GM12874 (cell line): ENCODE data around the gene TUBG2.

ENCODE experiments used
- TF ChIP-seq, protein P1 (sequence below): IDR thresholded peaks from 2 replicates; pipeline ENCODE4 v1.5.1; 2011; ENCODE audit warnings: low read depth, mild to moderate bottlenecking, control low read depth, low read length, moderate library complexity; ENCODE audit not compliant: insufficient read depth

The TUBG2 gene

DNA sequence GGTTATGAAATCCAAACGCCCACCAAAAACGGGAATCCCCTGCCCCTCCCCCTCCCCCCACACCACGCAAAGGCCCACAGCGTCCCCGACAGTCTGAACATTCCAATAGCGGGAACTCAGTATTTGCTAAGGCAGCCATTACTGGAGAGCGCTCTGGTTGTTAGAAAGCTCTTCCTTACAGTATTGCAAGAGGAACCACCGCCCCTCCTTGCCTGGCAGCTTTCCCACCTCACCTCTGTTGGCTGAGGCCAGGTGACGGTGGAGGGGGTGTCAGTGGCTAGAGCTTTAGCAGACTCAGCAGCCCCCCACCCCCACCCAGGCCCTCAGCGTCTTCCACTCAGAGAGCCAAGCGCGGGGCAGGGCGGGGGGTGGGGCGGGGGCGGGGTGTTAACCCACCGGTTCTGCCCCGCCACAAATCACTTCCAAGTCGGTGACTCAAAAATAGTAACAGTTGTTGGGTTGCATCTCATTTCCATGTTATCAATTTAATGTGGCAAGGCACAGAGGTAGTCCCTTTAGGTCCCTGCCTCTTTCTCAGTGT lies 19.9 kb downstream of the TUBG2 start:
- TF ChIP-seq, protein P1, sequence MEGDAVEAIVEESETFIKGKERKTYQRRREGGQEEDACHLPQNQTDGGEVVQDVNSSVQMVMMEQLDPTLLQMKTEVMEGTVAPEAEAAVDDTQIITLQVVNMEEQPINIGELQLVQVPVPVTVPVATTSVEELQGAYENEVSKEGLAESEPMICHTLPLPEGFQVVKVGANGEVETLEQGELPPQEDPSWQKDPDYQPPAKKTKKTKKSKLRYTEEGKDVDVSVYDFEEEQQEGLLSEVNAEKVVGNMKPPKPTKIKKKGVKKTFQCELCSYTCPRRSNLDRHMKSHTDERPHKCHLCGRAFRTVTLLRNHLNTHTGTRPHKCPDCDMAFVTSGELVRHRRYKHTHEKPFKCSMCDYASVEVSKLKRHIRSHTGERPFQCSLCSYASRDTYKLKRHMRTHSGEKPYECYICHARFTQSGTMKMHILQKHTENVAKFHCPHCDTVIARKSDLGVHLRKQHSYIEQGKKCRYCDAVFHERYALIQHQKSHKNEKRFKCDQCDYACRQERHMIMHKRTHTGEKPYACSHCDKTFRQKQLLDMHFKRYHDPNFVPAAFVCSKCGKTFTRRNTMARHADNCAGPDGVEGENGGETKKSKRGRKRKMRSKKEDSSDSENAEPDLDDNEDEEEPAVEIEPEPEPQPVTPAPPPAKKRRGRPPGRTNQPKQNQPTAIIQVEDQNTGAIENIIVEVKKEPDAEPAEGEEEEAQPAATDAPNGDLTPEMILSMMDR: no peak

DNA sequence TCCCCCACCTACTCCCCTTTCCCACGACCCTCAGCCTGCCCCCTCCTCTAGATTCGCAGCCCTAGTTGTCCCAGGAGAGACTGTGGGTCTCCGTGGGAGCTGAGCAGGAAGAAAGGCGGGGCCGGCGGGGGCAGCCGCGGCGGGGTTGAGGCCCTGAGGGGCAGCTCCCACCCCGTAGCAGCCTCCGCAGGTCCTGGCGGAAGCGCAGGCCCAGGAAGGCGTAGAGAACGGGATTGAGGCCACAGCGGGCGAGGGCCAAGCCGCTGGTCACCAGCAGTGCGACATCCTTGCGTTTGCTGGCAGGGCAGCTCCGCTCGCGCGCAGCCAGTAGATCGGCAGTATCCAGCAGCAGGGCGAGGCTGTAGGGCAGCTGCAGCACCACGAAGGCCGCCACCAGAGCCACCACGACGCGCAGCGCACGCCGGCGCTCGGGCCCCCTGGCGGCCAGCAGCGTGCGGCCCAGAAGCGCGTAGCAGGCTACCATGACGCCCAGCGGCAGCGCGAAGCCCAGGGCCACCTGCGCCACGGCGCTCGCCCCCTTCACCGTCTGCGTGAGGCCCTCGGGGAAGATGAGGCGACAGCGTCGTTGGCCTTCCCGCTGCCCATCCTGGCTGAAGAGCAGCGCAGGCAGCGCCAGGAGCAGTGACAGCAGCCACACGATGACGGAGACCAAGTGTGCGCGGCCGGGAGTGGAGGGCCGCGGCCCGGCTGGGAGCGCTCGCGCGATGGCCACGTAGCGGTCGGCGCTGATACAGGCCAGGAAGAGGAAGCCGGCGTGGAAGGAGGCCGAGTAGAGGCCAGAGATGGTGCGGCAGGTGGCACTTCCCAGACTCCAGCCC lies 20.6 kb downstream of the TUBG2 start:
- TF ChIP-seq, protein P1: peak; percentile 95

GRCh38 chr17:42680331-42680808 lies 21.3 kb downstream of the TUBG2 start:
- TF ChIP-seq, protein P1: no peak

DNA sequence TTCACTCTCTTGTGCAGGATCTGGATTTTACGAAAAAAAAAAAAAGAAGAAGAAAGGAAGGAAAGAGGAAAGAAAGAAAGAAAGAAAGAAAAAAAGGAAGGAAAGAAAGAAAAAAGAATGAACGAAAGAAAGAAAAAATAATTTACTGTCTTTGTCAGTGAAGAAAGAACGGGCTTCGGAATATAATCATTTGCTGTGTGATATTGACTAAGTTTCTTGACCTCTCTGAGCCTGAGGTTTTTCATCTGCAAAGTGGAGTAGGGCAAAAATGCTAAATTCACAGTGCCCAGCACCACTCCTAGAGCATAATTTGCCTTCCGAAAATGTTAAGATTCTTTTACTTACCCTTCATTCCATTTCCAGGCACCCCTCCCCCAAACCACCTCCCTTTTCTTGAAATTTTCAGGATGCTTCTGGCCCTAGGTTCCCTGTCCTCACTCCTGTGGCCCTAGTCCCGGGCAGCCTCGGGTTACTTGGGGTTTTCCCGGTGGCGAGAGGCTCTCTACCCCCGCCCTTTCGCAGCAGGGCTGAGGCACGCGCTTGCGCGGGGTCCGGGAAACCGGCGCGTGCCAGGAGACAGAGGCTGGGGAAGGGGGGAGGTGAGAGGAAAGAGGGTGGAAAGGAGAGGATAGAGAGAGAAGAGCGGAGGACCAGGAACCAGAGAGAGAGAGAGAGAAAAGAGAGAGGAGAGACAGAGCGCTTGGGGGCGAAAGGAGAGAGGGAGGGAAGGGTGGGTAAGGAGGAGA lies 23.1 kb downstream of the TUBG2 start, which contains the start of gene CNTNAP1:
Gene CNTNAP1, plus strand, starts transcription at position 556 of the 746 bp plus-strand sequence. CDS start 299 bp downstream, outside the sequence.
- TF ChIP-seq, protein P1: no peak

- TF ChIP-seq, protein P1: no peak
Observed at GRCh38 chr17:42682722-42683403, 23.8 kb downstream of the TUBG2 start.

DNA sequence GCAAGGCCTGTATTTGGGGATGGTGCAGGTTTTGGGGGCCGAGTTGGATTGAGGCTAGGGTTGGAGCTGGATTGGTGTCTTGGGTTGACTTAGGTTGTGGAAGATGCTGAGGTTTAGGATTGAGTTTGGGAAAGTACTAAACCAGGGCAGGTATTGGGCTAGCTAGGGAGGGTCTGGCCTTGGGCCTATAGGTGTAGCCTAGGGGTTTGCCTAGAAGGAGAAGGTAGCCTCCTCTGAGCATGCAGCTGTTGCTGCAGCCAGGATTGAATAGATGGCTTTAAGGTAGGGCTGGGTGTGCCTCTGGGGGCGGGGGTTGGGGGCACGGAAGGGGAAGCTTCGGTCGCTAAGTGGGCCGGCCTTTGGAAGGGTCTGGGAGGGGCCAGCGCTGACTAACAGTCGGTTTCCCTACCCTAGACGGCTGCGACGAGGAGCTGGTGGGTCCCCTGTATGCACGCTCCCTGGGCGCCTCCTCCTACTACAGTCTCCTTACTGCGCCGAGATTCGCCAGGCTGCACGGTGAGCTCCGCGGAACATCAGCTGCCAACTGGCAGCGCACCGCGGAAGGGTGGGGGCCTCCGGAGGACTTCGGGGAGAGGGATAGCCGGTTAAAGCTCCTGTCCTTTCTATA lies 24.4 kb downstream of the TUBG2 start:
- TF ChIP-seq, protein P1: no peak
